NK-92 (cell line): ENCODE measurements around the gene UFC1.

ENCODE experiments used
- DNase-seq: peaks from one replicate; lab custom pipeline; 2025; ENCODE audit not compliant: unreplicated experiment; lab: John Stamatoyannopoulos, UW

Gene UFC1

DNA sequence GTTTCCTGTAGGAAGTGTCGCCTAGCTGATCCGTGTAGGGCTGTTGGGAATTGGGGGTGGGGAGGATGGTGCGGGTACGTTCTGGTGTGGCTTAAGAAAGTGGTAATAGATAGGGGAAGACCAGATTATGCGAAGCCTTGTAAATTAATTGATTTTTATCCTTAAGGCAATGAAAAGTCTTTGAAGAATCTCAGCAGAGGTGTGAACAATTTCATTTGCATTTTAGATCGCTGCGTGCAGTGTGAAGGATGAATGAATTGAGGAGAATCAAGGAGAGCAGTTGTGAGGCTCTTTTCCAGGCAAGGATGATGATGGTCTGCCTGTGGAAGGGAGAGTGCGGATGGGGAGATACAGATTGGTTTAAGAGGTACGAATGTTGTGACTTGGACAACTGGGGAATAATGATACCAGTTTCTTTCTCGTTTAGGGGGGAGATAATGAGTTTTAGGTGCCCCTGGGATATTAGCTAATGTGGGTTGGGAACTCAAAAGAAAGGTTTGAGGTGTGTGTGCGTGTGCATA lies 20.5 kb upstream of the UFC1 start:
- DNase-seq: no peak

DNA sequence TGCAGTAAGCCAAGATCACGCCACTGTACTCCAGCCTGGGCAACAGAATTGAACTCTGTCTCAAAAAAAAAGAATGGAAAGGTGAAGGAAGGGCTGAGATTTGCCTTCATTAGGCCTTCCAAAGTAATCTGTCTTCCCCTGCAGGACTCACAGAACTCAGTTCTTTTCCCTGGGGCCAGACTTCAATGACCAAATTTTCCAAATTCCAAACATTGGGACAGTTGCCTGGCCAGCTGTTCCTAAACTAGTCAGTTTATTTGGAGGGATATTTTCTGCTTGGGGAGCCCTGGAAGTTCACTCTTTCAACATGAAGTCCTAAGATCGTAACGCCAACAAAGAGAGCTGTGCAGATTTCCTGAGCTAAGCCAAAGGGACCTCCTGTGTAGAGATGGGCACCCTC lies 15.9 kb upstream of the UFC1 start:
- DNase-seq: no peak

DNA sequence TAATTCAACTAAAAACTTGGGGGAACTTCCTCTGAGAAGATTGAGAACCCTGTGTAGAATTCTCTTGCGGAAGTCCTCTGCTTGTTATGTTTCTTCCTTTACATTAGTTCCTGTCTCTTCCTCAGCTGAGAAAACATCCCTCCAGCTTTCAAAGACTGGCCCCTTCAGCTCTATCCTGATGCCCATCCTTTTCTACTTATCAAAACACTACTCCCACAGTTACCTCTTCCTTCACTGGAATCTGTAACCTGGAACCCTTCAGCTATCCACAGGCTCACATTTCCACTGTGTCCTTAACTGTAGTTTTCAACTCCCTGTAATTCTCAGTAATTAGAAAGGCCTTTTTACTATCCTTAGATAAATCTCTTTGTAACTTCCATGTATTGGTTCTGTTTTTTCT lies 15.3 kb upstream of the UFC1 start:
- no peak for DNase-seq

GRCh38 chr1:161139766-161140165 lies 14.0 kb upstream of the UFC1 start:
- DNase-seq: no peak

DNA sequence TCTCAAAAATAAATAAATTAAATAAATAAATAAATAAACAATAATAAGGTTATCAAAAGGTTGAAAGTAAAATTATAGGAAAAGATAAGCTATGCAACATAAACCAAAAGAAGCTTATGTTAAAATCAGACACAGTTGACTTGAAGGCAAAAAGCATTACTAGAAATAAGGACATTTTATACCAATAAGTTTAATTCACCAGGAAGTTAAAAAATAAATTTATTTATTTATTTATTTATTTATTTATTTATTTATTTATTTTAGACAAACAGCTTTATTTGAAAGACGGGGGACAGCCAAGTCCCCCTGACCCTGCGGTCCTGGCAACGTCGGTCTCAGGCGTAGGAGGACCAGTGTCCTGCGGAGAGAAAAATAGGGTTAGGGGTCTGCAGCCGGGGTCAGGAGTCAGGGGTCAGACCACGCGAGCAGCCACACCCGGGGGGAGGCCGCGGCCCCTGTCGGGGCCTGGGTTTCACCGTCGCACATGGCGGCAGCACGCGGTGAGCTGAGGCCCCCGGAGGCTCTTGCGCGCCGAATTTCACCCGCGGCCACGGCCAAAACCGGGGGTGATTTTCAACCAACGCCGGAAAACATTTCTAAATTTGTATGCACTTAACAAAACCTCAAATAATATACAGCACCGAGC lies 12.9 kb upstream of the UFC1 start:
- DNase-seq: no peak

DNA sequence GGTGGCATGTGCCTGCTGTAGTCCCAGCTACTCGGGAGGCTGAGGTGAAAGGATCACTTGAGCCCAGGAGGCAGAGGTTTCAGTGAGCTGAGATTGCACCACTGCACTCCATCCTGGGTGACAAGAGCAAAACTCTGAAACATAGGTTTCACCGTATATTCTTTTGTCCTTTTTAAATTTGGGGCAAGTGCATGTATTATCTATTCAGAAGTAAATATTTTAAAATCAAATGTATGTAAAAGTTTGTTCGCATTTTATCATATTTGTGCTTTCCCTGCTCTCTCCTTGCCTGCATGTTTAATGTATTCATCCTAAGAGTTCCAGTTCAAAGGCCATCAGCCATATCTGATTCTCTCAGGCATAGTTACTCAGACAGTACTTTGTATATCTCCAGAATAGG lies 7.9 kb upstream of the UFC1 start:
- DNase-seq: no peak

GRCh38 chr1:161153176-161153575 lies 602 bp upstream of the UFC1 start:
- DNase-seq: no peak

- no peak for DNase-seq
Observed at GRCh38 chr1:161157867-161158266, 4.1 kb downstream of the UFC1 start.

DNA sequence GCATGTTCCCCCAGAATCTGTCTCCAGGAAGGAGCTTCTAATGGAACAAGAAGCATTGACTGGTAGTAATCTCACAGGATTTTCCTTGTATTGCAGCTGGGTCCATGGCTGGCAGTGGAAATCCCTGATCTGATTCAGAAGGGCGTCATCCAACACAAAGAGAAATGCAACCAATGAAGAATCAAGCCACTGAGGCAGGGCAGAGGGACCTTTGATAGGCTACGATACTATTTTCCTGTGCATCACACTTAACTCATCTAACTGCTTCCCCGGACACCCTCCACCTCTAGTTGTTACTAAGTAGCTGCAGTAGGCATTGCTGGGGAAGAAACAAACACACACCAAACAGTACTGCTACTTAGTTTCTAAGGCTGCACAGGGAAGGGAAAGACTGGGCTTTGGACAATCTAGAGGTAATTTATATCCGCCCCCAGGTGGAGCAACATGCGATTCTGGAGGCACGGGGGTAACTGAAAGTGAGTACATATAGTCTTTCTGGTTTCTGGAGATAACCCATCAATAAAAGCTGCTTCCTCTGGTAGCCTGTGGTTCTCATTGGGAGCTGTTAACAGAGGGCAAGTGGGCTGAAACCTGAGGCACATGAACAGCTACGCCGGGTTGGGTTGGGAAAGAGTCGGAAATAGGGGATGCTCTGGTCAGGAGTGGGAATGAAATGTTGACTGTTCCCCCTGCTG lies 4.7 kb downstream of the UFC1 start:
- DNase-seq: no peak

DNA sequence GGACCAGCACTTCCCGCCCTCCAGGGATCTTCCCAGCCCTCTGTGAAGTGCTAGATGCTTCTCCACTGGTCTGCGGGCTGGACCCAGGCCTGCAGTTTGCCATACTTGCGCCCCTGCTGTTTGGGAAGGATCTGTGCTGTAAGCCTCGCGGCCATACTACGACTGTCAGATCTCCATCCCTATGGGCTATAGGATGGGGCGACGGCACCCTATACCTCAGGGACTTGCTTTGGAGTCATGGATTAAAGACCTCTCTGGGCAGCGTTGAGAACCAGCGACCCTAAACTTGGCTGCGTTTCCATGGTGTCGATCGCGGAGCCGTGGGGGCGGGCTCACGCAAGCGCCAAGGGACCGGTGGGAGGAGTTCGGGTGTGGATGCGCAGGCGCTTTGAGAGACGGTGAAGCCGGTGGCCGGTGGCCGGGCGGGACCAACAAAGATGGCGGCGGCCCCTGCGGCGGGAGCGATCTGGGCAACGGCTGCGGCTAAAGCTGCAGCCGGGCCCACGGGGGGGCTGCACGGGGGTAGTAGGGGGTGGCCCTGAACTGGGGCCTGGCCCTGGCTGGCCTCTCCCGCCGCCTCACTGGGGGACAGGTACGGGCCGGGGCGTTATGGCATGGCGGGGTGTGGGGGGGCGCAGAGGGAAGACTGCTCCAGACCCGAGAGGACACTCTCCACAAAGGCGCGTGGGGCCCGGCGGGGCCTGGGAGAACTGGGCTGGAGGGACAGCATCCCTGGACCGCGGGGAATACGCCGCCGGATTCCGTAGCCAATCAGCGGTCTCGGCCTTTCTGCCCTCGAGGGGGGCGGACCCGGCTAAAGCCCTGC lies 5.5 kb downstream of the UFC1 start, which contains the start of gene USP21:
USP21 (plus strand) TSS at position 414 of the 826 bp plus-strand sequence. CDS start 1,141 bp downstream, outside the sequence.
- DNase-seq: peak; percentile 39

GRCh38 chr1:161159913-161160243 lies 6.1 kb downstream of the UFC1 start:
- DNase-seq: no peak

GRCh38 chr1:161160671-161161145 lies 6.9 kb downstream of the UFC1 start:
- DNase-seq: no peak

GRCh38 chr1:161161652-161162051 lies 7.9 kb downstream of the UFC1 start:
- no peak for DNase-seq

- no peak for DNase-seq
Observed at GRCh38 chr1:161162052-161162451, 8.3 kb downstream of the UFC1 start.

- DNase-seq: no peak
Observed at GRCh38 chr1:161162806-161163205, 9.0 kb downstream of the UFC1 start.

DNA sequence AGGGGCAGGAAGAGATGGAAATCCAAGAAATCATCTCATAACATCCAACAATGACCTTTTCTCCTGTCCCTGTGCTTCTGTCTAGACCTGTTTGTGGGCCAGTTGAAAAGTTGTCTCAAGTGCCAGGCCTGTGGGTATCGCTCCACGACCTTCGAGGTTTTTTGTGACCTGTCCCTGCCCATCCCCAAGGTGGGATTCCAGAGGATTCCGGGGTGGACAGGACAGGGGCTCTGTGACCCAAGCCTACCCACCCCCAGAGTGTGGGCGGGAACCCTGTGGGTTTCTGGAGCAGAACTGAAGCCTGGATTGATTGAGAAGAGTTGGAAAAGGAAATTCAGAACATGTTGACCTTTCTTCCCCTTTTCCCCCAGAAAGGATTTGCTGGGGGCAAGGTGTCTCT lies 10.0 kb downstream of the UFC1 start:
- DNase-seq: no peak

DNA sequence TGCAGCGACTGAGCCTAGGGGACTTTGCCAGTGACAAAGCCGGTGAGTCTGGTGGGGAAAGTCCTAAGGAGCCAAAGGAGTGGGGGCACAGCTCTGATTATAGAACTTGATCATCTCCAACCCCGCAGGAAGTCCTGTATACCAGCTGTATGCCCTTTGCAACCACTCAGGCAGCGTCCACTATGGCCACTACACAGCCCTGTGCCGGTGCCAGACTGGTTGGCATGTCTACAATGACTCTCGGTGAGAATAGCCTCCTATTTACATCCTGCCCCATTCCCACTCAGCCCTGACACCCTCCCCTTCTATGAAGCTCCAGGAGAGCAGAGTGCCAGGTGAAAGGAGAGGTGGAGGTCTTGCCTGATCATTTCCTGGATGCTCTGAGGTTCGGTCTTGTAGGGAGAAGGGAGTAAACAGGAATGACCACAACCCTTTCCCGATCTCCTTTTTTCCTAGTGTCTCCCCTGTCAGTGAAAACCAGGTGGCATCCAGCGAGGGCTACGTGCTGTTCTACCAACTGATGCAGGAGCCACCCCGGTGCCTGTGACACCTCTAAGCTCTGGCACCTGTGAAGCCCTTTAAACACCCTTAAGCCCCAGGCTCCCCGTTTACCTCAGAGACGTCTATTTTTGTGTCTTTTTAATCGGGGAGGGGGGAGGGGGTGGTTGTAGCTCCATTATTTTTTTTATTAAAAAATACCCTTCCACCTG lies 11.3 kb downstream of the UFC1 start:
- DNase-seq: no peak

DNA sequence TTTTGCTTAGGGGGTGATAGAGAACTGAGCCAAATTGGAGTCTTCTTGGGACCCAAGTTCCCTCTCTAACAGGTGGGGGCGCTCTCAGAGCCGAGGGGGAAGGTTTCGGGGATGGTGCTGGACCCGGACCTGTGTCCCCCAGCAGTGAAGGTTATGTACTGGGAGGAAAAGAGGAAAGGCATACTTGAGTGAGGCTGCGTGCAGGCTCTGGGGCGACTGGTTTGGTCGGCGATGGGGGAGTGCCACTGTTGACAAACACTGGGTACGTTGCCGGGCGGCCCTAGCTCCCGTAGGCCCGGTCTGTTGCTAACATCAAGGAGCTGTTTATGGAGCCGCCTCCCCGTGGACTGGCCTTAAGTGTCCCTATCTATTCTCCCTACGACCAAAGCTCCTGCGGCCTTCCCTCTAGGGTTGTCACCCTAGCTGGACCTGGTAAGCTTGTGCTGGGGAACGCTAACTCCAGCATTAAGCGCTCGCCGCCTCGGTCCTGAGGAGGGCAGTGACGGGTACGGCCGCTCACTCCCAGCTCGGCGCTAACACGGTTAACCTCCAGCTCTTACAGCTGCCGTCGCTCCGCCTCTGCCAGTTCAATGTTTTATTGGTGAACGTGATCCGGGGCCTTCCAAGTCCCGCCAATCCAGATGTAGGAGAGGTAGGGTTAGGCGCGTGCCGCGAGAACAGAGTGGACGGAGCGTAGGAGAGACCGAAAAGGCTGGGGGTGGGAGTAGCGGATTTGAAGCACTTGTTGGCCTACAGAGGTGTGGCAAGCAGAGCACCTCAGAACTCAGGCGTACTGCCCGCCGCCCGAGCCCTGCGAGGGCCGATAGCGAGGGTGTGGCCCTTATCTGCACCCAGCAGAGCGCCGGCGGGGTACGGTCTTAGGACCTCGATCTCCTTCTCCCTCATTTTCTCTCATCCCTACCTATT lies 12.2 kb downstream of the UFC1 start, which contains the start of gene PPOX:
PPOX (plus strand) TSS at position 685 of the 927 bp plus-strand sequence. CDS start 422 bp downstream, outside the sequence.
- DNase-seq: peak; percentile 66

- DNase-seq: no peak
Observed at GRCh38 chr1:161166669-161167548, 13.1 kb downstream of the UFC1 start.
